CD14-positive monocyte (primary cell): Measurements from ENCODE around the gene EGFLAM. TPM values are rescaled to one million over a fixed set of nuclear protein-coding genes. Genes with fewer than 3 reads are reported as not detected.

Source experiments
- DNase-seq, 3 donors: peaks; one replicate each; pipeline ENCODE4 v3.0.0-alpha.2; 2011 to 2022
- H2AFZ ChIP-seq: 2 replicates; pipeline ENCODE4 v1.6.0; 2012; ENCODE audit warnings: mild to moderate bottlenecking, low read depth, low read length, inconsistent platforms; ENCODE audit not compliant: insufficient read depth, poor library complexity, severe bottlenecking
- H3K27ac ChIP-seq, 2 donors: 1 replicate in 1 of 2; 2 replicates in 1 of 2; pipeline ENCODE4 v1.5.1; 2012 to 2013; ENCODE audit warnings: low read length in 2 of 2, control low read depth in 1 of 2, inconsistent platforms in 1 of 2, low read depth in 1 of 2, mild to moderate bottlenecking in 1 of 2
- H3K27me3 ChIP-seq, 2 donors: one replicate each; pipeline versions ENCODE4 v1.6.0 to v1.6.1; 2011 to 2013; ENCODE audit warnings: low read length in 2 of 2; ENCODE audit not compliant: control insufficient read depth in 2 of 2, insufficient read depth in 2 of 2
- H3K36me3 ChIP-seq, 2 donors: replicated peaks in 1 of 2; 1 replicate in 1 of 2; 2 replicates in 1 of 2; pipeline versions ENCODE4 v1.5.1 to v1.6.1; 2012 to 2013; ENCODE audit warnings: low read length in 2 of 2, control low read depth in 1 of 2, inconsistent platforms in 1 of 2, mild to moderate bottlenecking in 1 of 2; ENCODE audit not compliant: insufficient read depth in 2 of 2, control insufficient read depth in 1 of 2
- H3K4me1 ChIP-seq, 2 donors: 1 replicate in 1 of 2; 2 replicates in 1 of 2; pipeline versions ENCODE4 v1.5.1 to v1.6.1; 2012 to 2013; ENCODE audit warnings: low read length in 2 of 2, control low read depth in 1 of 2, inconsistent platforms in 1 of 2, mild to moderate bottlenecking in 1 of 2, moderate library complexity in 1 of 2; ENCODE audit not compliant: insufficient read depth in 2 of 2, control insufficient read depth in 1 of 2
- H3K4me2 ChIP-seq: replicated peaks from 2 replicates; pipeline ENCODE3; 2012; ENCODE audit warnings: low read length, moderate library complexity, mild to moderate bottlenecking; ENCODE audit not compliant: poor library complexity, severe bottlenecking; ENCODE audit errors: extremely low read depth
- H3K4me3 ChIP-seq, 3 experiments: fragments of 200-600 bp in 1 of 3; sonication (generic) in 1 of 3; replicated peaks in 1 of 3; 1 replicate in 2 of 3; 2 replicates in 1 of 3; pipeline ENCODE4 v1.5.1; 2011 to 2013; ENCODE audit warnings: low read length in 3 of 3, mild to moderate bottlenecking in 3 of 3, control low read depth in 2 of 3, low read depth in 2 of 3, inconsistent platforms in 1 of 3, moderate library complexity in 1 of 3
- H3K79me2 ChIP-seq: 2 replicates; pipeline ENCODE4 v1.6.0; 2012; ENCODE audit warnings: mild to moderate bottlenecking, control low read depth, inconsistent platforms, low read length, moderate library complexity; ENCODE audit not compliant: insufficient read depth
- H3K9ac ChIP-seq: 2 replicates; pipeline ENCODE4 v1.6.0; 2017; ENCODE audit warnings: low read length, mild to moderate bottlenecking; ENCODE audit not compliant: insufficient read depth, poor library complexity, severe bottlenecking
- H3K9me3 ChIP-seq, 2 donors: replicated peaks in 1 of 2; 1 replicate in 1 of 2; 2 replicates in 1 of 2; pipeline versions ENCODE4 v1.5.1 to v1.6.1; 2012 to 2013; ENCODE audit warnings: low read length in 2 of 2, control low read depth in 1 of 2; ENCODE audit not compliant: control insufficient read depth in 1 of 2, insufficient read depth in 1 of 2
- H4K20me1 ChIP-seq: 2 replicates; pipeline ENCODE4 v1.6.0; 2012; ENCODE audit warnings: mild to moderate bottlenecking, low read length, control low read depth, moderate library complexity; ENCODE audit not compliant: insufficient read depth
- H3K27ac Mint-ChIP-seq, 7 donors: one replicate each; pipeline ENCODE4 v1.8.0; 2020; ENCODE audit warnings: mild to moderate bottlenecking in 7 of 7, mixed read lengths in 7 of 7, moderate library complexity in 6 of 7, inconsistent platforms in 2 of 7
- H3K27me3 Mint-ChIP-seq, 3 donors: one replicate each; pipeline ENCODE4 v1.8.0; 2021 to 2022; ENCODE audit warnings: low read depth in 3 of 3, mild to moderate bottlenecking in 3 of 3, mixed read lengths in 3 of 3, moderate library complexity in 3 of 3, inconsistent platforms in 1 of 3
- H3K36me3 Mint-ChIP-seq, 2 donors: one replicate each; pipeline ENCODE4 v1.8.0; 2020; ENCODE audit warnings: mixed read lengths in 2 of 2, inconsistent platforms in 1 of 2, mild to moderate bottlenecking in 1 of 2
- H3K4me1 Mint-ChIP-seq: one replicate; pipeline ENCODE4 v1.8.0; 2020; ENCODE audit warnings: mild to moderate bottlenecking, mixed read lengths
- H3K4me3 Mint-ChIP-seq, 2 donors: one replicate each; pipeline ENCODE4 v1.8.0; 2020; ENCODE audit warnings: mild to moderate bottlenecking in 2 of 2, mixed read lengths in 2 of 2, moderate library complexity in 1 of 2
- H3K9me3 Mint-ChIP-seq, 7 donors: one replicate each; pipeline ENCODE4 v1.8.0; 2020 to 2022; ENCODE audit warnings: mixed read lengths in 7 of 7, mild to moderate bottlenecking in 6 of 7, moderate library complexity in 6 of 7, inconsistent platforms in 2 of 7
- CTCF ChIP-seq: fragments of 200-600 bp; IDR thresholded peaks from one replicate; pipeline ENCODE4 v1.8.0; 2022; ENCODE audit warnings: antibody characterized with exemption, mild to moderate bottlenecking
- WGBS: methylation state at CpG from one replicate; pipeline ENCODE4 v1.1.5; 2013; ENCODE audit warnings: missing lambda C conversion rate; ENCODE audit not compliant: insufficient coverage; 5-methylcytosine and 5-hydroxymethylcytosine counted together
- intact Hi-C, 2 donors: fragments of 100-400 bp; cut with micrococcal nuclease; formaldehyde crosslinking; loops; one replicate each; pipeline versions ENCODE4 v1.15.0 to v1.15.1; 2023
- polyA plus RNA-seq, 3 donors: library from polyadenylated mRNA; depleted of rRNA in 1 of 3; unstranded in 2 of 3; stranded (reverse) in 1 of 3; fragments of 300-500 nt in 2 of 3; fragments of >200 nt in 1 of 3; fragmentation: Illumina TruSeq in 2 of 3; gene quantifications; 1 replicate in 2 of 3; 2 replicates in 1 of 3; pipeline ENCODE4 v1.2.3, GENCODE V29; 2012 to 2021

EGFLAM gene
- polyA plus RNA-seq, 3 donors: not detected

- intact Hi-C loops: no loop called here
- Mint-ChIP-seq H3K4me3 (no peak overlapping the region), H3K27ac (no peak overlapping the region), H3K4me1 (no peaks in the 10 kb centered on the region), H3K27me3 (peaks cover 7 to 11% (median 8%) of the 10 kb centered on the region in 3 donors), H3K36me3 (no peaks in the 10 kb centered on the region), H3K9me3 (peaks cover 0 to 6% (median 3%) of the 10 kb centered on the region in 7 donors)
- WGBS: no CpG with 5 or more reads among the region's 2 CpGs
- Histone ChIP-seq H3K36me3 (no peaks in the 10 kb centered on the region), H4K20me1 (no peaks in the 10 kb centered on the region), H2AFZ (no peak overlapping the region), H3K9ac (no peak overlapping the region), H3K79me2 (no peaks in the 10 kb centered on the region), H3K4me3 (no peak overlapping the region), H3K9me3 (no peaks in the 10 kb centered on the region), H3K27ac (no peak overlapping the region), H3K27me3 (peaks cover 3 to 16% of the 10 kb centered on the region in 2 donors), H3K4me2 (no peak overlapping the region), H3K4me1 (no peaks in the 10 kb centered on the region)
- DNase-seq: no peak
- TF ChIP-seq CTCF: no peak
These were observed 9.0 kb downstream of the EGFLAM start for GRCh38 chr5:38267372-38267771.

- Histone ChIP-seq H3K9me3 (peaks cover 7 to 16% of the 10 kb centered on the region in 2 donors), H3K4me2 (no peak overlapping the region), H3K4me3 (no peak overlapping the region), H3K79me2 (no peaks in the 10 kb centered on the region), H3K27me3 (no peaks in the 10 kb centered on the region), H4K20me1 (no peaks in the 10 kb centered on the region), H2AFZ (no peak overlapping the region), H3K9ac (no peak overlapping the region), H3K4me1 (no peaks in the 10 kb centered on the region), H3K36me3 (no peaks in the 10 kb centered on the region), H3K27ac (no peak overlapping the region)
- DNase-seq: no peak
- Mint-ChIP-seq H3K9me3 (peaks cover 8 to 17% (median 11%) of the 10 kb centered on the region in 7 donors), H3K4me1 (no peaks in the 10 kb centered on the region), H3K27me3 (peaks cover 0 to 2% (median 2%) of the 10 kb centered on the region in 3 donors), H3K36me3 (no peaks in the 10 kb centered on the region), H3K27ac (no peak overlapping the region), H3K4me3 (no peak overlapping the region)
- WGBS: 50% methylated on average over 1 of the region's 3 CpGs
- intact Hi-C loops: no loop called here
- no peak for TF ChIP-seq CTCF
These were observed 15.3 kb downstream of the EGFLAM start for GRCh38 chr5:38273626-38274025.
